ENCODE results near the gene CERS6. TPM values are rescaled to one million over a fixed set of nuclear protein-coding genes. Genes with fewer than 3 reads are reported as not detected.

CERS6 gene
- total and polyA plus RNA-seq, 2 experiments from 2014 or later: 7.4 to 35.0 TPM

DNA sequence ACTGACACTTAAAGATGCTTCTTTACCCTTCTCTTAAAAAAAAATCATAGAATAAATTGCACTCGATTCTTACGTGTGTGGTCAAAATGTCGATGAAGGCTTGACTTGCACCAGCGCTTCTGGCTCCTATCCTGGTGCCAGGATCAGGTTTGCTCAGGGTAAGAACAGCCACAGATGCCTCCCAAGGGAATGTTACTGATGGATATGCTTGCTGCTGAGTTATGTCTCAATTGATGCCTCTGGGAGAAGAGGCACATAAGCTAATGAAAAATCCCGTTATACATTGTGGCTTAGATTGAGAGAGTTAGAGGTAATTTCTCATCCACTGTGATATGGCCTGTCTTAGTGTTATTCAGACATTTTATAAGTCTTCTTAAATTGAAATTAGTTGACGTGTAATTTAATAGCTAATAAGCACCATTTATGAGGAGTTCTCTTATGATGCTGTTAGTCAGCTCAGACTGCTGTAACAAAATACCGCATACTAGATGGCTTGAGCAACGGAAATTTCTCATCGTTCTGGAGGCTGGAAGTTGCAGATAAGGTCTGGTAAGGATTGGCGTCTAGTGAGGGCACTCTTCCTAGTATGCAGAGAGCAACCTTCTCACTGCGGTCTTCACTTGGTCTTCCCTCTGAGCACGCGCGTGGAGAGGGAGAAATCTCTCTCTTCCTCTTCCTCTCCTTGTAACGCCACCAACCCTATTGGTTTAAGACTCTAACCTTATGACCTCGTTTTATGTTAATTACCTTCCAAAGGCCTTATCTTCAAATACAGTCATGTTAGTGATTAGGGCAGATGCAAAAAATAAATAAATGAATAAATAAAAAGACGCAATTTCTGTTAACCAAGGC, 229.8 kb downstream of the CERS6 start:
- ATAC-seq (no peak), DNase-seq (ENCODE audit: low spot score) (no peak)
- no peak overlapping the region for H3K27ac ChIP-seq (ENCODE audit: low read depth)
- no peak overlapping the region for H3K4me2 ChIP-seq
- no peaks in the 10 kb centered on the region for H4K20me1 ChIP-seq (replicated peaks; ENCODE audit: insufficient read depth)
- H2AFZ ChIP-seq: no peak overlapping the region
- H3K4me1 ChIP-seq (ENCODE audit: insufficient read depth): peaks cover 5% of the 10 kb centered on the region; the same call in 1 of the 2 replicates
- H3K9me2 ChIP-seq (ENCODE audit: insufficient read depth): no peaks in the 10 kb centered on the region
- TF ChIP-seq CREB1 (CRISPR knock-in tag; IDR thresholded peaks at IDR 0.05; ENCODE audit: low read depth): no peak
- no peak for TF ChIP-seq EZH2 (IDR thresholded peaks at IDR 0.05; ENCODE audit: low read depth, unreplicated experiment)
- TF ChIP-seq, protein P1, sequence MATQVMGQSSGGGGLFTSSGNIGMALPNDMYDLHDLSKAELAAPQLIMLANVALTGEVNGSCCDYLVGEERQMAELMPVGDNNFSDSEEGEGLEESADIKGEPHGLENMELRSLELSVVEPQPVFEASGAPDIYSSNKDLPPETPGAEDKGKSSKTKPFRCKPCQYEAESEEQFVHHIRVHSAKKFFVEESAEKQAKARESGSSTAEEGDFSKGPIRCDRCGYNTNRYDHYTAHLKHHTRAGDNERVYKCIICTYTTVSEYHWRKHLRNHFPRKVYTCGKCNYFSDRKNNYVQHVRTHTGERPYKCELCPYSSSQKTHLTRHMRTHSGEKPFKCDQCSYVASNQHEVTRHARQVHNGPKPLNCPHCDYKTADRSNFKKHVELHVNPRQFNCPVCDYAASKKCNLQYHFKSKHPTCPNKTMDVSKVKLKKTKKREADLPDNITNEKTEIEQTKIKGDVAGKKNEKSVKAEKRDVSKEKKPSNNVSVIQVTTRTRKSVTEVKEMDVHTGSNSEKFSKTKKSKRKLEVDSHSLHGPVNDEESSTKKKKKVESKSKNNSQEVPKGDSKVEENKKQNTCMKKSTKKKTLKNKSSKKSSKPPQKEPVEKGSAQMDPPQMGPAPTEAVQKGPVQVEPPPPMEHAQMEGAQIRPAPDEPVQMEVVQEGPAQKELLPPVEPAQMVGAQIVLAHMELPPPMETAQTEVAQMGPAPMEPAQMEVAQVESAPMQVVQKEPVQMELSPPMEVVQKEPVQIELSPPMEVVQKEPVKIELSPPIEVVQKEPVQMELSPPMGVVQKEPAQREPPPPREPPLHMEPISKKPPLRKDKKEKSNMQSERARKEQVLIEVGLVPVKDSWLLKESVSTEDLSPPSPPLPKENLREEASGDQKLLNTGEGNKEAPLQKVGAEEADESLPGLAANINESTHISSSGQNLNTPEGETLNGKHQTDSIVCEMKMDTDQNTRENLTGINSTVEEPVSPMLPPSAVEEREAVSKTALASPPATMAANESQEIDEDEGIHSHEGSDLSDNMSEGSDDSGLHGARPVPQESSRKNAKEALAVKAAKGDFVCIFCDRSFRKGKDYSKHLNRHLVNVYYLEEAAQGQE (IDR thresholded peaks at IDR 0.05; ENCODE audit: unreplicated experiment): no peak
- TF ChIP-seq EZH2phosphoT487 (IDR thresholded peaks at IDR 0.05; ENCODE audit: unreplicated experiment): no peak
- TF ChIP-seq POLR2AphosphoS5 (IDR thresholded peaks at IDR 0.05; ENCODE audit: low read depth): no peak
- no peak for TF ChIP-seq ZNF462 (CRISPR knock-in tag; IDR thresholded peaks at IDR 0.05)
- no peak for TF ChIP-seq STAT1 (IDR thresholded peaks at IDR 0.05; ENCODE audit: unreplicated experiment)
- TF ChIP-seq JUNB (IDR thresholded peaks at IDR 0.05; ENCODE audit: unreplicated experiment): no peak
- TF ChIP-seq ZNF331 (CRISPR knock-in tag; IDR thresholded peaks at IDR 0.05; ENCODE audit: low read depth): no peak
- no peak for TF ChIP-seq NANOG (IDR thresholded peaks at IDR 0.05; ENCODE audit: borderline replicate concordance)
- no peak for TF ChIP-seq ETS1 (IDR thresholded peaks at IDR 0.05)
- no peak for TF ChIP-seq ZNF114 (CRISPR knock-in tag; IDR thresholded peaks at IDR 0.05)
- TF ChIP-seq, protein P2, sequence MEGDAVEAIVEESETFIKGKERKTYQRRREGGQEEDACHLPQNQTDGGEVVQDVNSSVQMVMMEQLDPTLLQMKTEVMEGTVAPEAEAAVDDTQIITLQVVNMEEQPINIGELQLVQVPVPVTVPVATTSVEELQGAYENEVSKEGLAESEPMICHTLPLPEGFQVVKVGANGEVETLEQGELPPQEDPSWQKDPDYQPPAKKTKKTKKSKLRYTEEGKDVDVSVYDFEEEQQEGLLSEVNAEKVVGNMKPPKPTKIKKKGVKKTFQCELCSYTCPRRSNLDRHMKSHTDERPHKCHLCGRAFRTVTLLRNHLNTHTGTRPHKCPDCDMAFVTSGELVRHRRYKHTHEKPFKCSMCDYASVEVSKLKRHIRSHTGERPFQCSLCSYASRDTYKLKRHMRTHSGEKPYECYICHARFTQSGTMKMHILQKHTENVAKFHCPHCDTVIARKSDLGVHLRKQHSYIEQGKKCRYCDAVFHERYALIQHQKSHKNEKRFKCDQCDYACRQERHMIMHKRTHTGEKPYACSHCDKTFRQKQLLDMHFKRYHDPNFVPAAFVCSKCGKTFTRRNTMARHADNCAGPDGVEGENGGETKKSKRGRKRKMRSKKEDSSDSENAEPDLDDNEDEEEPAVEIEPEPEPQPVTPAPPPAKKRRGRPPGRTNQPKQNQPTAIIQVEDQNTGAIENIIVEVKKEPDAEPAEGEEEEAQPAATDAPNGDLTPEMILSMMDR (conservative IDR thresholded peaks at IDR 0.05; ENCODE audit: low read depth in 2 of 2): no peak
- no peak overlapping the region for H3K4me3 Mint-ChIP-seq
- 0 out of 2 replicates have a peak overlapping the region, but pooled peaks have one; percentile 10 for H3K27ac Mint-ChIP-seq
- H3K27me3 ChIP-seq (ENCODE audit: insufficient read depth): no peaks in the 10 kb centered on the region
- H3K4me3 ChIP-seq: no peak overlapping the region
- H3K9me3 Mint-ChIP-seq: no peaks in the 10 kb centered on the region
- H3K79me2 ChIP-seq (replicated peaks; ENCODE audit: insufficient read depth): no peaks in the 10 kb centered on the region
- H3K36me3 Mint-ChIP-seq (ENCODE audit: low read depth): no peaks in the 10 kb centered on the region
- H3K36me3 ChIP-seq (ENCODE audit: insufficient read depth): no peaks in the 10 kb centered on the region
- peaks cover 2% of the 10 kb centered on the region for H3K27me3 Mint-ChIP-seq (ENCODE audit: insufficient read depth, low read depth, poor library complexity)
- H3K4me1 Mint-ChIP-seq: peaks cover 28% of the 10 kb centered on the region
- no peaks in the 10 kb centered on the region for H3F3A ChIP-seq (replicated peaks; ENCODE audit: low read depth)
